ENCODE data around the gene GRAMD2B. TPM values are rescaled to one million over a fixed set of nuclear protein-coding genes. Genes with fewer than 3 reads are reported as not detected.
A peak's percentile ranks its signal among the peaks of the same experiment; 100 is the strongest.

Gene GRAMD2B
- total RNA-seq, 1 donor from 2014 or later: 18.3 TPM

- H3K4me1 Mint-ChIP-seq (ENCODE audit: unreplicated experiment): peaks cover 11% of the 10 kb centered on the region
- H3K27me3 Mint-ChIP-seq: no peaks in the 10 kb centered on the region
- no peaks in the 10 kb centered on the region for H3K36me3 Mint-ChIP-seq
- TF ChIP-seq CTCF (conservative IDR thresholded peaks at IDR 0.05): no peak
- no peak overlapping the region for H3K27ac Mint-ChIP-seq
- H3K9me3 Mint-ChIP-seq: no peaks in the 10 kb centered on the region
- no peak for DNase-seq (ENCODE audit: extremely low spot score, unreplicated experiment)
- H3K4me3 Mint-ChIP-seq: no peak overlapping the region
These were observed 76.1 kb downstream of the GRAMD2B start for GRCh38 chr5:126499278-126499677.

GRCh38 chr5:126499853-126500342, 76.7 kb downstream of the GRAMD2B start:
- Mint-ChIP-seq H3K9me3 (no peaks in the 10 kb centered on the region), H3K4me3 (no peak overlapping the region), H3K36me3 (no peaks in the 10 kb centered on the region), H3K4me1 (ENCODE audit: unreplicated experiment) (peaks cover 12% of the 10 kb centered on the region), H3K27ac (no peak overlapping the region), H3K27me3 (no peaks in the 10 kb centered on the region)
- peak; percentile 69 for TF ChIP-seq CTCF (conservative IDR thresholded peaks at IDR 0.05)
- no peak for DNase-seq (ENCODE audit: extremely low spot score, unreplicated experiment)

- no peak overlapping the region for H3K27ac Mint-ChIP-seq
- no peaks in the 10 kb centered on the region for H3K27me3 Mint-ChIP-seq
- DNase-seq (ENCODE audit: extremely low spot score, unreplicated experiment): no peak
- no peaks in the 10 kb centered on the region for H3K36me3 Mint-ChIP-seq
- H3K4me3 Mint-ChIP-seq: no peak overlapping the region
- H3K9me3 Mint-ChIP-seq: no peaks in the 10 kb centered on the region
- peaks cover 12% of the 10 kb centered on the region for H3K4me1 Mint-ChIP-seq (ENCODE audit: unreplicated experiment)
- no peak for TF ChIP-seq CTCF (conservative IDR thresholded peaks at IDR 0.05)
These were observed 78.2 kb downstream of the GRAMD2B start for GRCh38 chr5:126501448-126501847.

- Mint-ChIP-seq H3K36me3 (no peaks in the 10 kb centered on the region), H3K4me1 (ENCODE audit: unreplicated experiment) (peaks cover 14% of the 10 kb centered on the region), H3K27ac (no peak overlapping the region), H3K9me3 (no peaks in the 10 kb centered on the region), H3K4me3 (no peak overlapping the region), H3K27me3 (no peaks in the 10 kb centered on the region)
- no peak for DNase-seq (ENCODE audit: extremely low spot score, unreplicated experiment)
- TF ChIP-seq CTCF (conservative IDR thresholded peaks at IDR 0.05): no peak
These were observed 80.4 kb downstream of the GRAMD2B start for GRCh38 chr5:126503602-126504104.

- H3K9me3 Mint-ChIP-seq: no peaks in the 10 kb centered on the region
- no peak overlapping the region for H3K27ac Mint-ChIP-seq
- DNase-seq (ENCODE audit: extremely low spot score, unreplicated experiment): no peak
- no peaks in the 10 kb centered on the region for H3K36me3 Mint-ChIP-seq
- H3K27me3 Mint-ChIP-seq: no peaks in the 10 kb centered on the region
- TF ChIP-seq CTCF (conservative IDR thresholded peaks at IDR 0.05): no peak
- H3K4me1 Mint-ChIP-seq (ENCODE audit: unreplicated experiment): peaks cover 19% of the 10 kb centered on the region
- H3K4me3 Mint-ChIP-seq: no peak overlapping the region
These were observed 82.9 kb downstream of the GRAMD2B start for GRCh38 chr5:126506079-126506478.
